SHP77 (cell line): ENCODE data around the gene SH3RF2.
"Not testable (repeated sequence)": the region's sequence is repeated elsewhere in the genome, so short reads cannot be mapped to it uniquely, and the experiment has no call there.

Experiments
- DNase-seq, 2 experiments: peaks; one replicate each; lab custom pipeline; 2025; lab: John Stamatoyannopoulos, UW

Gene SH3RF2

DNA sequence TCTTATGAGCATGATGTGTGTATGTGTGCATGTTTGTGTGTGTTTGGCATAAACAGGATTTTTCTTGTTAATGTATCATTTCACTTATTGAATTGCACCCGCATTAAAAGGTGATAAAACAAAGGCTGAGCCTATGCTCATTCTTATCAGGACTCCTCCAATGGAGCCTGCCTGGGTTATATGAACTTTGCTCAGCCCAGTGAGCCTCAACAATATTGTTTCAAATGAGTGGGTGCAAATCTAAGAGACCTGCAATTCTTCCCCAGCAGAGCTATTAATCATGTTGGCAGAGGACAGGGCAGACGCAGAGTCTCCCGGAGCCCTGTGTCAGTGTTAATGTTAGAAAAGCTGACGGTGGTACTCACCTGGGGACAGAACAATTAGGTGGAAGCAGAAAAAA, 71.6 kb downstream of the SH3RF2 start:
- no peak for DNase-seq

- no peak for DNase-seq
Observed at GRCh38 chr5:146009020-146009419, 72.6 kb downstream of the SH3RF2 start.

- DNase-seq = not testable (repeated sequence)
Observed at GRCh38 chr5:146010447-146010846, 74.1 kb downstream of the SH3RF2 start.

GRCh38 chr5:146013761-146014160, 77.4 kb downstream of the SH3RF2 start:
- DNase-seq = no peak

DNA sequence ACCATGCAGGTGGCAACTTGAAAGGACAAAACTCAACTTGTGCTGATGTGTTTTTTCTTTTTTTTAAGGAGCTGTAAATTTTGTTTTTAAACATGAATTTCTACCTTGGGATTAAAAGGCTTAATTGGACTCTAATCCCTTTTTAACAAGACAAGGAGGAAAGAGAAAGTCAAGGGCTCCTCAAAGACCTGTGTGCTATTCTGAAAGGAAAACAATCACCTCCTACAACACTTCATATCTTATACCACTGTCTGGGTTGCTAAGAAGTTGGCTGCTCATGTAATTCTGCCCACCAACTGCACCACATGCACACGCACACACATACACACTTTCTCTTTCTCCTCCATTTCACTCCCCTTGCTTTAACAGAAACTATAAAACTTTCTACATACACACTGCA, 78.6 kb downstream of the SH3RF2 start:
- no peak for DNase-seq

- no peak for DNase-seq
Observed at GRCh38 chr5:146016764-146017484, 80.5 kb downstream of the SH3RF2 start.

DNA sequence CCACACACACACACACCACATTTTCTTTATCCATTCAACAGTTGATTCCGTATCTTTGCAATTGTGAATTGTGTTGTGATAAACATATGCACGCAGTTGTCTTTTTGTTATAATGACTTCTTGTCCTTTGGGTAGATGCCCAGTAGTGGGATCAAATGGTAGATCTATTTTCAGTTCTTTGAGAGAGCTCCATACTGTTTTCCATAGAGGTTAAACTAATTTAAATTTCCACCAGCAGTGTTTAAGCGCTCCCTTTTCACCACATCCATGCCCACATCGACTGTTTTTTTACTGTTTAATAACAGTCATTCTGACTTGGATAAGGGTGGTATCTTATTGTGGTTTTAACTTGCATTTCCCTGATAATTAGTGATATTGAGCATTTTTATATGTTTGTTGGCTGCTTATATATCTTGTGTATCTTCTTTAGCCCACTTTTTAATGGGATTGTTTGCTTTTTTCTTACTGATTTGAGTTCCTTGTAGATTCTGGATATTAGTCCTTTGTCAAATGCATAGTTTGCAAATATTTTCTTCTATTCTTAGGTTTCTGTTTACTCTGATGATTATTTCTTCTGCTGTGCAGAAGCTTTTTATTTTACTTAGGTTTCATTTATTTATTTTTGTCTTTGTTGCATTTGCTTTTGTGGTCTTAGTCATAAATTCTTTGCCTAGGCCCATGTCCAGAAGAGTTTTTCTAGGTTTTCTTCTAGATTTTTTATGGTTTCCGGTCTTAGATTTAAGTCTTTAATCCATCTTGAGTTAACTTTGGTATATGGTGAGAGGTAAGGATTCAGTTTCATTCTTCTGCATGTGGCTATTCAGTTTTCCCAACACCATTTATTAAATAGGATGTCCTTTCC, 82.4 kb downstream of the SH3RF2 start:
- no peak for DNase-seq

DNA sequence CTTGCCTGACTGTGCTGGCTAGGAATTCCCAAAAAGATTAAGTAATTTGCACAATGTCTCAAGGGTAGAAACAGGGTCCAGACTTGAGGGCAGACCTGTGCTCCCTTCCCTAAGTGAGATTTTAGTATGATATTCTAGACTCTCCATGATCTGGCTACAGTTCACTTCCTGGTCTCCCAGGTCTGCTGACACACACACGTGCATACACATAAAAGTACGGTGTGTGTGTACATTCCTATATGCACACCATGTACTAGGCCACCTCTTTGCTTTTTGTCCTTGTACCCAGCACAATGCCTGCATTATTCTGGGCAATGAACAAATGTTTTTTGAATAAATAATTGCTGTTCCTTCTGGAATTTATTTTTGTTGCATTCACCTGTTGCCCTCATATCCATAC, 83.7 kb downstream of the SH3RF2 start:
- DNase-seq = no peak

DNA sequence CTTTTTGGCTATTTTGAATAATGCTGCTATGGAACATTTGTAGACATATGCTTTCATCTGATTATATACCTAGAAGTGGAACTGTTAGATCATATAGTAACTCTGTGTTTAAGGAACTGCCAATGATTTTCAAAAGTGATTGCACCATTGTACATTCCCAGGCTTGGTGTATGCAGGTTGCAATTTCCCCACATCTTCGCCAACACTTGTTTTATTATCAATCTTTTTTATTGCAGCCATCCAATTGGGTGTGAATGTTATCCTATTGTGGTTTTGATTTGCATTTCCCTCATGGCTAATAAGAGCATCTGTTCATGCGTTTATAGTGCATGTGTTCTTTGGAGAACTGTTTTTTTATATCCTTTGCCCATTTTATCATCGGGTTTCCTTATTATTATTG, 87.7 kb downstream of the SH3RF2 start:
- no peak for DNase-seq

- no peak for DNase-seq
Observed at GRCh38 chr5:146025114-146025680, 88.8 kb downstream of the SH3RF2 start.

- DNase-seq = no peak
Observed at GRCh38 chr5:146025681-146026080, 89.3 kb downstream of the SH3RF2 start.

GRCh38 chr5:146026307-146027010, 90.1 kb downstream of the SH3RF2 start:
- no peak for DNase-seq

- DNase-seq = no peak
Observed at GRCh38 chr5:146027751-146028150, 91.4 kb downstream of the SH3RF2 start.

- DNase-seq = no peak
Observed at GRCh38 chr5:146032911-146033310, 96.5 kb downstream of the SH3RF2 start.

GRCh38 chr5:146034127-146034526, 97.7 kb downstream of the SH3RF2 start:
- no peak for DNase-seq

DNA sequence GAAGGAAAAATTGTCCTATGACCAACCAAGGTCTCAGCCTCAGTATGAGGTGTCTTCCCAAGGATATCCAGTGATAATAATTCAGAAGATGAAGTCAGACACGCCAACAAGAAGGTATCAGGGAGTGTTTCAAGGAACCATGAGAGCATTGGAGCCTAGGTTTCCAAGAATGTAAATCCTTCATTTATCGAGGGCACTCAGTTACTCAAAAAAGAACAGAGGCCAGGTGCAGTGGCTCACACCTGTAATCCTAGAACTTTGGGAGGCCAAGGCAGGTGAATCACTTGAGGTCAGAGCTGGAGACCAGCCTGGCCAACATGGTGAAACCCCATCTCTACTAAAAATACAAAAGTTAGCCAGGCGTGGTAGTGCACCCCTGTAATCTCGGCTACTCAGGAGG, 98.2 kb downstream of the SH3RF2 start:
- no peak for DNase-seq

DNA sequence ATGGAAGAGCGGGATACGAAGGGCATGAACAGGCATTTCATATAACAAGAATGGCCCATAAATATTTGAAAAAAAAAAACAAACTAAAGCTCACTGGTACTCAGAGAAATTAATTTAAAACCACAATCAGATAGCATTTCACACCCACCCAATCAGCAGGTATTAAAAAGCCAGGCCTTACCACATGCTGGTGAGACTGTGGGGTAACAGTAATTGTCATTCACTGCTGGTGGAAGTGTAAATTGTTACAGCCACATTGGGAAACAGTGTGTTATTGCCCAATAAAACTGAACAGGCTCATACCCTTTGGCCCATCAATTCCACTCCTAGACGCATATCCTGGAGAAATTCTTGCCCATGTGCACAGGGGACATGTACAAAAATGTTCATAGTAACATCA, 103.0 kb downstream of the SH3RF2 start:
- no peak for DNase-seq

DNA sequence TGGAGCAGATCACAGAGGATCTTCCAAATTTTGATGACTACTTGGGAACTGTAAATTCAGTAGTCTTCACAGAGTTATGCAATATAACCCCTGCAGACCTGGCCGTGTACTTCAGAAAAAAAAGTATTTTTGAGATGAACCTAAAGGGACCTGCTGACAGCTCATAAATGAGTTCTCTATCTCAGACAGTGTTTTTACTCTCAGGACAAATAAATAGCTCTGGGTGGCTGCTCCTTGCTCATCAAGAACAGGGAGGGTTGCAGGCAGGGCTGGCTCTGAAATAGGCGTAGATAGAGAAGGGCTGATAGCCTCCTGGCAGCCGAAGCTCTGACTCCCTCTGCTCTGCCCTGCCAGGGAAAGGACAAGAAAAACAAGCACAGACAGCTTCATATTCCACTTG, 104.1 kb downstream of the SH3RF2 start:
- DNase-seq = no peak

DNA sequence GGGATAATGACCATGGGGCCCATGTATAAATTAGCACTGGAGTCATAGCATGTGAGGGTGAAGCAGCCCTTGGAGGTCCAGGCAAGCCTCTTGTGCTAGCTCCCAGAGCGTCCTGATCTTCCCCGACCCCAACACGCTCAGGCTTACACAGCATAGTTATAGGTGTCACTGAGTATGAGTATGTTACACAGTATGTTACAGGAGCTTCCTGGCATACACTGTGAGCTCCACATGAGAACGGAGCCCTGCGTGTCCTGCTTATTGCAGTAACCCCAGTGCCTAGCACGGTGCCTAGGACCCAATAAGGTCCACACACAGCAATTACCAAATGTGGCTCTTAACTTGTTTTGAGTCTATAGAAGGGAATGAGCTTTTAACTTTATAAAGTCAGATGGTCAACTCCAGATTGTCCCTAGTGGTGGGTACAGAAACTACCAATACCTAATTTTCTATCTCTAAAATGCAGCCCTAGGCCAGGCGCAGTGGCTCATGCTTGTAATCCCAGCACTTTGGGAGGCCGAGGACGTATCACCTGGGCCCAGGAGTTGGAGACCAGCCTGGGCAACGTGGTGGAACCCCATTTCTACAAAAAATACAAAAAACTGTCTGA, 104.9 kb downstream of the SH3RF2 start:
- no peak for DNase-seq

DNA sequence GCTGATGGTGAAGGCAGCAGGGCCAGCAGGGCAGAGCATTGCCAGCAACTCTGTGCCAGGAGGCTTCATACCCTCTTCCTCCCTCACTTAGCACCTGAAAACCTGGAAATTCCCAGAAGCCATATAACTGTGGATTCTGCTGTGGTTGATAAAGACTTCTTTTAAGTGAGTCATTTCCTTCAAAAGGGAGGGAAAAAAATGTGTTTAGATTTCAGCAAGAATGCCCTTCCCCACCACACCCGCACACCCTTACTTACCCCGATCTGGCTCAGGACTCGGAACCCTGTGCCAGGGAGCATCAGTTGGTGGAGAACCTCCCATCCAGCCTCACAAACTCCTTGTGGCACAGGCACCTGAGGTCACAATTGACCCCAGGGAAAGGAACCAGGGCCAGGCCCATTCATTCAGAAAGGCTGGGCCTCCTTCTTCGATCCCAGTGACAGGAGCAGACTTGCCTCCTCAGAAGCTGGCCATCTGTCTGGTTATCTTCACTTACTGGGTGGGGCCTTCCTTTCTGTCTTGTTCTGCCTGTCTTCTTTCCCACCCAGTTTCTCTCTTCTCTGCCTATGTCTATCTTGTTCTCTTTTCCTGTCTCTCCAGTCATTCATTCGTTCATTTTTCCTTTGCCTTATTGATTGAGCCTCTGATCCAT, 106.4 kb downstream of the SH3RF2 start:
- no peak for DNase-seq

DNA sequence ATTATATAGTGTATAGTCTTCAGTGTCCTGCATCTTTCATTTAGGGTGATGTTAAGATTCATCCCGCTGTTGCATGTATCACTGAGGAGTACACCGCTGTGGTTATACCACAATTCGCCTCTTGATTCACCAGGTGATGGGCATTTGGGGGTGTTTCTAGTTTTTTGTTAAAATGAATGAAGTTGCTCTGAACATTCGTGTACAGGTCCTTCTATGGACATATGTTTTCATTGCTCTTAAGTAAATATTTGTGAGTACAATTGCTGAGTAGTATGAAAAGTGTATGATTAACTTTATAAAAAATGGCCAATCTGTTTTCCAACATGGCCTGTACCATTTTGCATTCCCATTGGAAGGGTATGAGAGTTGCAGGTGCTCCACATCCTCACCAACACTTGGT, 107.3 kb downstream of the SH3RF2 start:
- no peak for DNase-seq

- no peak for DNase-seq
Observed at GRCh38 chr5:146047396-146047795, 111.0 kb downstream of the SH3RF2 start.
